ENCODE results near the gene CYB5RL. TPM values are rescaled to one million over a fixed set of nuclear protein-coding genes. Genes with fewer than 3 reads are reported as not detected.

The CYB5RL gene
- total RNA-seq, 1 experiment from 2014 or later, result 13.1 TPM

- H3K27me3 Mint-ChIP-seq (ENCODE audit: low read depth), result no peaks in the 10 kb centered on the region
- TF ChIP-seq, protein P1, sequence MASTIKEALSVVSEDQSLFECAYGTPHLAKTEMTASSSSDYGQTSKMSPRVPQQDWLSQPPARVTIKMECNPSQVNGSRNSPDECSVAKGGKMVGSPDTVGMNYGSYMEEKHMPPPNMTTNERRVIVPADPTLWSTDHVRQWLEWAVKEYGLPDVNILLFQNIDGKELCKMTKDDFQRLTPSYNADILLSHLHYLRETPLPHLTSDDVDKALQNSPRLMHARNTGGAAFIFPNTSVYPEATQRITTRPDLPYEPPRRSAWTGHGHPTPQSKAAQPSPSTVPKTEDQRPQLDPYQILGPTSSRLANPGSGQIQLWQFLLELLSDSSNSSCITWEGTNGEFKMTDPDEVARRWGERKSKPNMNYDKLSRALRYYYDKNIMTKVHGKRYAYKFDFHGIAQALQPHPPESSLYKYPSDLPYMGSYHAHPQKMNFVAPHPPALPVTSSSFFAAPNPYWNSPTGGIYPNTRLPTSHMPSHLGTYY (CRISPR knock-in tag; IDR thresholded peaks at IDR 0.05), result no peak
- TF ChIP-seq GABPB1 (CRISPR knock-in tag; IDR thresholded peaks at IDR 0.05) (no peak), NFATC4 (CRISPR knock-in tag; IDR thresholded peaks at IDR 0.05) (no peak), ZNF416 (CRISPR knock-in tag; IDR thresholded peaks at IDR 0.05) (no peak), MXD4 (CRISPR knock-in tag; IDR thresholded peaks at IDR 0.05; ENCODE audit: borderline replicate concordance) (no peak), ATF6 (CRISPR knock-in tag; IDR thresholded peaks at IDR 0.05) (no peak), CTCF (IDR thresholded peaks at IDR 0.05) (no peak), ZNF512 (CRISPR knock-in tag; IDR thresholded peaks at IDR 0.05; ENCODE audit: borderline replicate concordance) (no peak)
- TF ChIP-seq, protein P2, sequence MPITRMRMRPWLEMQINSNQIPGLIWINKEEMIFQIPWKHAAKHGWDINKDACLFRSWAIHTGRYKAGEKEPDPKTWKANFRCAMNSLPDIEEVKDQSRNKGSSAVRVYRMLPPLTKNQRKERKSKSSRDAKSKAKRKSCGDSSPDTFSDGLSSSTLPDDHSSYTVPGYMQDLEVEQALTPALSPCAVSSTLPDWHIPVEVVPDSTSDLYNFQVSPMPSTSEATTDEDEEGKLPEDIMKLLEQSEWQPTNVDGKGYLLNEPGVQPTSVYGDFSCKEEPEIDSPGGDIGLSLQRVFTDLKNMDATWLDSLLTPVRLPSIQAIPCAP (CRISPR knock-in tag; IDR thresholded peaks at IDR 0.05), result no peak
- TF ChIP-seq, protein P3, sequence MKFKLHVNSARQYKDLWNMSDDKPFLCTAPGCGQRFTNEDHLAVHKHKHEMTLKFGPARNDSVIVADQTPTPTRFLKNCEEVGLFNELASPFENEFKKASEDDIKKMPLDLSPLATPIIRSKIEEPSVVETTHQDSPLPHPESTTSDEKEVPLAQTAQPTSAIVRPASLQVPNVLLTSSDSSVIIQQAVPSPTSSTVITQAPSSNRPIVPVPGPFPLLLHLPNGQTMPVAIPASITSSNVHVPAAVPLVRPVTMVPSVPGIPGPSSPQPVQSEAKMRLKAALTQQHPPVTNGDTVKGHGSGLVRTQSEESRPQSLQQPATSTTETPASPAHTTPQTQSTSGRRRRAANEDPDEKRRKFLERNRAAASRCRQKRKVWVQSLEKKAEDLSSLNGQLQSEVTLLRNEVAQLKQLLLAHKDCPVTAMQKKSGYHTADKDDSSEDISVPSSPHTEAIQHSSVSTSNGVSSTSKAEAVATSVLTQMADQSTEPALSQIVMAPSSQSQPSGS (CRISPR knock-in tag; IDR thresholded peaks at IDR 0.05; ENCODE audit: borderline replicate concordance, low read depth), result no peak
- CTCF ChIA-PET, result interaction anchor here (0.9 to 1.6 kb wide), 3 partner anchors 40 to 169 kb away, joined by 3 to 6 read pairs (median 3); no protein-coding TSS in a partner anchor
- H3K27ac Mint-ChIP-seq, result peak overlapping the region; percentile 43; the same call in 1 of the 2 replicates
- ATAC-seq (no peak), DNase-seq (ENCODE audit: low spot score) (no peak)
- no peak overlapping the region for H3K4me3 Mint-ChIP-seq
- H3K36me3 Mint-ChIP-seq, result peaks cover 35% of the 10 kb centered on the region
- H3K9me3 Mint-ChIP-seq, result no peaks in the 10 kb centered on the region
- POLR2A ChIA-PET, result no interaction called here
- peaks cover 21% of the 10 kb centered on the region for H3K4me1 Mint-ChIP-seq
These were observed 21.4 kb upstream of the CYB5RL start for GRCh38 chr1:54221113-54221834.

GRCh38 chr1:54220004-54220811, 20.4 kb upstream of the CYB5RL start:
- ATAC-seq (no peak), DNase-seq (ENCODE audit: low spot score) (no peak)
- TF ChIP-seq ZNF219 (CRISPR knock-in tag; IDR thresholded peaks at IDR 0.05; ENCODE audit: borderline replicate concordance), result 0 out of 2 replicates have a peak, but pooled peaks have one; percentile 20
- TF ChIP-seq, protein P4, sequence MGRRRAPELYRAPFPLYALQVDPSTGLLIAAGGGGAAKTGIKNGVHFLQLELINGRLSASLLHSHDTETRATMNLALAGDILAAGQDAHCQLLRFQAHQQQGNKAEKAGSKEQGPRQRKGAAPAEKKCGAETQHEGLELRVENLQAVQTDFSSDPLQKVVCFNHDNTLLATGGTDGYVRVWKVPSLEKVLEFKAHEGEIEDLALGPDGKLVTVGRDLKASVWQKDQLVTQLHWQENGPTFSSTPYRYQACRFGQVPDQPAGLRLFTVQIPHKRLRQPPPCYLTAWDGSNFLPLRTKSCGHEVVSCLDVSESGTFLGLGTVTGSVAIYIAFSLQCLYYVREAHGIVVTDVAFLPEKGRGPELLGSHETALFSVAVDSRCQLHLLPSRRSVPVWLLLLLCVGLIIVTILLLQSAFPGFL (CRISPR knock-in tag; IDR thresholded peaks at IDR 0.05; ENCODE audit: borderline replicate concordance), result no peak
- no peak for TF ChIP-seq EMX1 (CRISPR knock-in tag; IDR thresholded peaks at IDR 0.05)
- Mint-ChIP-seq H3K27ac (peak overlapping the region; percentile 70), H3K9me3 (no peaks in the 10 kb centered on the region), H3K4me3 (no peak overlapping the region), H3K27me3 (ENCODE audit: low read depth) (no peaks in the 10 kb centered on the region), H3K36me3 (peaks cover 43% of the 10 kb centered on the region), H3K4me1 (peaks cover 16% of the 10 kb centered on the region)
- ChIA-PET POLR2A (interaction anchor here (1.1 kb wide), 1 partner anchor 187 kb away, joined by 4 read pairs; the partner anchor contains the start of gene SSBP3), CTCF (interaction anchor here (1.0 to 1.7 kb wide), 3 partner anchors 39 to 269 kb away, joined by 3 to 7 read pairs (median 6); no protein-coding TSS in a partner anchor)

All from WTC11 (cell line).